ENCODE data around the gene ANKH. TPM values are rescaled to one million over a fixed set of nuclear protein-coding genes. Genes with fewer than 3 reads are reported as not detected.

The ANKH gene
- total RNA-seq, 6 donors from 2014 or later = 17.2 to 66.7 (median 24.5) TPM

- ATAC-seq (ENCODE audit: low FRiP score in 2 of 2) = no peak
- H3K4me3 ChIP-seq = no peak overlapping the region
- WGBS, 2 donors = 80 to 84% methylated on average over 6 of the region's 6 CpGs
- TF ChIP-seq EP300 (IDR thresholded peaks at IDR 0.05) = no peak
- no peak for TF ChIP-seq POLR2A (IDR thresholded peaks at IDR 0.05)
- no peaks in the 10 kb centered on the region for H3K27me3 ChIP-seq
- peaks cover 0 to 4% (median 2%) of the 10 kb centered on the region in 4 donors for H3K36me3 ChIP-seq
- DNase-seq = no peak
- no peaks in the 10 kb centered on the region for H3K4me1 ChIP-seq
- H3K27ac ChIP-seq = no peak overlapping the region
- no peaks in the 10 kb centered on the region for H3K9me3 ChIP-seq
These were observed 111.6 kb downstream of the ANKH start for GRCh38 chr5:14759744-14760547.

- TF ChIP-seq CTCF (IDR thresholded peaks at IDR 0.05) (no peak), POLR2A (IDR thresholded peaks at IDR 0.05) (no peak), POLR2AphosphoS5 (IDR thresholded peaks at IDR 0.05) (no peak), EP300 (IDR thresholded peaks at IDR 0.05) (no peak)
- 78 to 82% methylated on average over 9 of the region's 9 CpGs for WGBS, 2 donors
- peak in 1 of 2 donors; percentile 53 for ATAC-seq (ENCODE audit: low FRiP score in 2 of 2)
These were observed 113.7 kb downstream of the ANKH start for GRCh38 chr5:14757850-14758249.

GRCh38 chr5:14756478-14756877, 115.1 kb downstream of the ANKH start:
- no peaks in the 10 kb centered on the region for H3K27me3 ChIP-seq
- no peaks in the 10 kb centered on the region for H3K9me3 ChIP-seq
- DNase-seq (no peak), ATAC-seq (ENCODE audit: low FRiP score in 2 of 2) (no peak)
- H3K4me1 ChIP-seq = no peaks in the 10 kb centered on the region
- peaks cover 0 to 5% (median 2%) of the 10 kb centered on the region in 4 donors for H3K36me3 ChIP-seq
- H3K4me3 ChIP-seq = no peak overlapping the region
- WGBS, 2 donors = 93 to 96% methylated on average over 4 of the region's 4 CpGs
- H3K27ac ChIP-seq = no peak overlapping the region
- TF ChIP-seq POLR2AphosphoS5 (IDR thresholded peaks at IDR 0.05) (no peak), CTCF (IDR thresholded peaks at IDR 0.05) (no peak), POLR2A (IDR thresholded peaks at IDR 0.05) (no peak), EP300 (IDR thresholded peaks at IDR 0.05) (no peak)

More at GRCh38 chr5:14757850-14758249, 113.7 kb downstream of the ANKH start:
- DNase-seq = peak in 1 of 2 donors; percentile 49
- Histone ChIP-seq H3K9me3 (no peaks in the 10 kb centered on the region), H3K4me1 (no peaks in the 10 kb centered on the region), H3K27me3 (no peaks in the 10 kb centered on the region), H3K36me3 (peaks cover 0 to 5% (median 2%) of the 10 kb centered on the region in 4 donors), H3K4me3 (no peak overlapping the region), H3K27ac (no peak overlapping the region)

GRCh38 chr5:14753947-14754346, 117.6 kb downstream of the ANKH start:
- H3K36me3 ChIP-seq = peaks cover 0 to 15% (median 9%) of the 10 kb centered on the region in 4 donors
- no peaks in the 10 kb centered on the region for H3K9me3 ChIP-seq
- H3K4me3 ChIP-seq = no peak overlapping the region
- DNase-seq (no peak), ATAC-seq (ENCODE audit: low FRiP score in 2 of 2) (no peak)
- WGBS, 2 donors = 77 to 83% methylated on average over 3 of the region's 3 CpGs
- H3K4me1 ChIP-seq = no peaks in the 10 kb centered on the region
- no peak overlapping the region for H3K27ac ChIP-seq
- H3K27me3 ChIP-seq = no peaks in the 10 kb centered on the region
- TF ChIP-seq CTCF (IDR thresholded peaks at IDR 0.05) = no peak
- no peak for TF ChIP-seq EP300 (IDR thresholded peaks at IDR 0.05)
- no peak for TF ChIP-seq POLR2AphosphoS5 (IDR thresholded peaks at IDR 0.05)
- no peak for TF ChIP-seq POLR2A (IDR thresholded peaks at IDR 0.05)

GRCh38 chr5:14753292-14753691, 118.3 kb downstream of the ANKH start:
- H3K27ac ChIP-seq = no peak overlapping the region
- ATAC-seq (ENCODE audit: low FRiP score in 2 of 2) (no peak), DNase-seq (no peak)
- TF ChIP-seq POLR2AphosphoS5 (IDR thresholded peaks at IDR 0.05) (no peak), CTCF (IDR thresholded peaks at IDR 0.05) (no peak), EP300 (IDR thresholded peaks at IDR 0.05) (no peak), POLR2A (IDR thresholded peaks at IDR 0.05) (no peak)
- no peaks in the 10 kb centered on the region for H3K9me3 ChIP-seq
- WGBS, 2 donors = 85 to 86% methylated on average over 6 of the region's 6 CpGs
- H3K4me1 ChIP-seq = no peaks in the 10 kb centered on the region
- no peaks in the 10 kb centered on the region for H3K27me3 ChIP-seq
- H3K36me3 ChIP-seq = peaks cover 0 to 15% (median 9%) of the 10 kb centered on the region in 4 donors
- no peak overlapping the region for H3K4me3 ChIP-seq
